Measurements from ENCODE around the gene FDPS.

- TF ChIP-seq CTCF (IDR thresholded peaks at IDR 0.05; ENCODE audit: low read depth, low read length) = no peak
- no peak for TF ChIP-seq POLR2A (IDR thresholded peaks at IDR 0.05; ENCODE audit: extremely low read depth, insufficient read length)
Measured at GRCh38 chr1:155287987-155288543, 20.6 kb upstream of the FDPS start.

Data from NB4 (cell line).